Activated CD4-positive, alpha-beta T cell treated with anti-CD3 and anti-CD28 coated beads for 1 hour (primary cell): Measurements from ENCODE around the gene NCF2.

Source experiments
- DNase-seq: peaks from one replicate; pipeline ENCODE4 v3.0.0-alpha.2; 2020

NCF2 gene

GRCh38 chr1:183582021-183582713 lies 8.1 kb downstream of the NCF2 start:
- no peak for DNase-seq

GRCh38 chr1:183580281-183580682 lies 10.0 kb downstream of the NCF2 start:
- no peak for DNase-seq

GRCh38 chr1:183578856-183579255 lies 11.4 kb downstream of the NCF2 start:
- DNase-seq, result no peak

- no peak for DNase-seq
Observed at GRCh38 chr1:183577897-183578465, 12.3 kb downstream of the NCF2 start.

GRCh38 chr1:183576537-183576936 lies 13.7 kb downstream of the NCF2 start:
- DNase-seq, result no peak

GRCh38 chr1:183575606-183576005 lies 14.7 kb downstream of the NCF2 start:
- DNase-seq, result no peak

GRCh38 chr1:183572721-183573120 lies 17.5 kb downstream of the NCF2 start:
- DNase-seq, result no peak

- no peak for DNase-seq
Observed at GRCh38 chr1:183571678-183572268, 18.5 kb downstream of the NCF2 start.

GRCh38 chr1:183570451-183570850 lies 19.8 kb downstream of the NCF2 start:
- no peak for DNase-seq

- DNase-seq, result no peak
Observed at GRCh38 chr1:183569801-183570200, 20.5 kb downstream of the NCF2 start.

GRCh38 chr1:183569141-183569540 lies 21.1 kb downstream of the NCF2 start:
- no peak for DNase-seq

- DNase-seq, result no peak
Observed at GRCh38 chr1:183568176-183569021, 21.9 kb downstream of the NCF2 start.

- DNase-seq, result no peak
Observed at GRCh38 chr1:183567584-183567983, 22.7 kb downstream of the NCF2 start.

GRCh38 chr1:183566026-183566425 lies 24.2 kb downstream of the NCF2 start:
- DNase-seq, result no peak

- no peak for DNase-seq
Observed at GRCh38 chr1:183565261-183565660, 25.0 kb downstream of the NCF2 start.

GRCh38 chr1:183562701-183563100 lies 27.6 kb downstream of the NCF2 start:
- DNase-seq, result no peak

GRCh38 chr1:183559061-183559460 lies 31.2 kb downstream of the NCF2 start:
- DNase-seq, result no peak

GRCh38 chr1:183554577-183554976 lies 35.7 kb downstream of the NCF2 start:
- no peak for DNase-seq

GRCh38 chr1:183553764-183554163 lies 36.5 kb downstream of the NCF2 start:
- DNase-seq, result no peak

GRCh38 chr1:183553331-183553730 lies 36.9 kb downstream of the NCF2 start:
- no peak for DNase-seq

- DNase-seq, result no peak
Observed at GRCh38 chr1:183552891-183553290, 37.4 kb downstream of the NCF2 start.

- no peak for DNase-seq
Observed at GRCh38 chr1:183552441-183552840, 37.8 kb downstream of the NCF2 start.

- no peak for DNase-seq
Observed at GRCh38 chr1:183551924-183552323, 38.3 kb downstream of the NCF2 start.

- DNase-seq, result no peak
Observed at GRCh38 chr1:183550915-183551314, 39.3 kb downstream of the NCF2 start.
